Activated T-helper 9 cell treated with anti-CD3 and anti-CD28 coated beads, Interleukin-2, amount 50 U/mL, for 16 hours (primary cell): ENCODE data around the gene ZFP36.
A peak's percentile ranks its signal among the peaks of the same experiment; 100 is the strongest.
"Not testable (repeated sequence)": the region's sequence is repeated elsewhere in the genome, so short reads cannot be mapped to it uniquely, and the experiment has no call there.

ENCODE experiments used
- DNase-seq: peaks from one replicate; pipeline ENCODE4 v3.0.0-alpha.2; 2020; ENCODE audit warnings: low read depth

The ZFP36 gene

GRCh38 chr19:39406656-39407409, at the start of gene ZFP36:
Gene ZFP36, plus strand, starts transcription at chr19:39406847. Its CDS starts 58 bp downstream, at chr19:39406905.
- DNase-seq, result peak; percentile 82

DNA sequence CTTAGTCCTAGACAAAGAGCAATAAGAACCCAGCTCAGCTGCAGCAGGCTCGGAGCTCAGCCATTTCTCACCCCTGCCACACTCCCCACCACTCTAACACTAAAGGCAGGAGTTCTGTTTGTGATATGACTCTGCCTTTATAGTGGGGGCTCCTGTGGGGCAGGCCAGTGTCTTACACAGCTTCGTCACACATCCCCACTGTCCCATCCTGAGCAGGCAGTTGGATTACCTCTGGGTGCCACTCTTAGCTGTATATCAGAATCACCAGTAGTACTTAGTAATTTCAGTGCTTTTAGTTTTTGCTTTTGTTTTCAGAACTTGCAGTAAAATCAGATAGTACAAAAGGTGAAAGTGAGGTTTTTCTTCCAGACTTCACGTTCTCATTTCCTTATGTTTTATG, 47.6 kb upstream of the ZFP36 start:
- no peak for DNase-seq

- DNase-seq, result no peak
Observed at GRCh38 chr19:39360599-39360998, 46.0 kb upstream of the ZFP36 start.

GRCh38 chr19:39362682-39363657, 43.7 kb upstream of the ZFP36 start:
- no peak for DNase-seq

- DNase-seq, result no peak
Observed at GRCh38 chr19:39363901-39364457, 42.7 kb upstream of the ZFP36 start.

- no peak for DNase-seq
Observed at GRCh38 chr19:39365531-39365930, 41.1 kb upstream of the ZFP36 start.

- DNase-seq, result no peak
Observed at GRCh38 chr19:39369200-39369599, 37.4 kb upstream of the ZFP36 start.

DNA sequence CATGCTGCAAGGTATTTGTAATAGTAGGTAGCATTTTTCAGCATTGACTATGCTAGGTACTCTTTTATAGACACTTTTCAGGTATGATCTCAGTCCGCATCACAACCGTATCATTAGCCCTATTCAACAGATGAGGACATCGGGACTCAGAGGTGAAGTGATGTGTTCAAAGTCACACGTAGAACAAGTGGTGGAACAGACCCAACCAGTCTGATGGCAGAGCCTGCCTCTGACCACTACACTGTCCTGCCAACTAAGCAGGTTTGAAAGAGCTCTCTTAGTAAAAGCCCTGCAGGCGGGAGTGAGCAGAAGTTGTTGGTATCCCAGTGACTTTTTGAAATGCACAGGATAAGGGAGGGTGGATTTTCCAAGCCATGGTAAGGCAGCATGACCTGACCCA, 35.9 kb upstream of the ZFP36 start:
- no peak for DNase-seq

GRCh38 chr19:39372047-39372802, 34.4 kb upstream of the ZFP36 start:
- no peak for DNase-seq

DNA sequence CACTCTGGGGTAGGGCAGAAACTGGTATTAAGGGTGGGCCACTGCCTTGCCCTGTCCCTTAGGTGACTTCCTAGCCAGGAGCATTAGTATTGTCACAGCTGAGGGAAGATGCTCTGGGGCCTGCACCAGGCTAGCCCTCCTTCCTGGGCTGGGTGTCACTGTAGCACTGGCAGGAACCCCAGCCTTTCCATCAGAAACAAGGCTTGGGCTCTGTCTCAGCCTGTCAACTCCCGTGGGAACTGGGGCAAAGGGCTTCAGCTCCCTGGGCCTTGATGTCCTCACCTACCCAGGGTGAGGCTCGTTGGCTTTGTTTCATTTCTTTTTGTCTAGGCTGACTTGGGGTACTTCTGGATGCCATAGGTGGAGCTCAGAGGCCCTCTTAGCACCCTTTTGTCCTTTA, 33.7 kb upstream of the ZFP36 start:
- no peak for DNase-seq

DNA sequence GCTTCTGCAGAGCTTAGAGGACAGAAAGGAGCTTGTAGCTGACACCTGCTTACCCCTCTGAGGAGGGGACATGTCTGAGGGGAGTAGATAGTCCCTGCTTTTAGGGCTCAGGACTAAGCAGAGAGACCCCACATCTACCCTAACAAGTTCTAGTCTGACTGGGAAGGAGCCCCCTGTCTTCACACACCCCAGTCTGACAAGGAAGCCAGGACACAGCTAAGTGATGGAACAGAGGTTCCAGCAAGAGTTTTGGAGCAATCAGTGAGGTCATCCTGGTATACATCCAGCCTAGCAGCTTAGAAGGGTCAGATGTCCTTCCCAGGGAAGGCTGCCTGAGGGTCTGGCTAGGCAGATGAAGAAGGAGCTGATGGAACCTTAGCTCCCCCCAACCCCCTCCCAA, 30.7 kb upstream of the ZFP36 start:
- no peak for DNase-seq

GRCh38 chr19:39377373-39378362, 29.0 kb upstream of the ZFP36 start:
- DNase-seq, result no peak

GRCh38 chr19:39379366-39379765, 27.3 kb upstream of the ZFP36 start:
- DNase-seq, result not testable (repeated sequence)

DNA sequence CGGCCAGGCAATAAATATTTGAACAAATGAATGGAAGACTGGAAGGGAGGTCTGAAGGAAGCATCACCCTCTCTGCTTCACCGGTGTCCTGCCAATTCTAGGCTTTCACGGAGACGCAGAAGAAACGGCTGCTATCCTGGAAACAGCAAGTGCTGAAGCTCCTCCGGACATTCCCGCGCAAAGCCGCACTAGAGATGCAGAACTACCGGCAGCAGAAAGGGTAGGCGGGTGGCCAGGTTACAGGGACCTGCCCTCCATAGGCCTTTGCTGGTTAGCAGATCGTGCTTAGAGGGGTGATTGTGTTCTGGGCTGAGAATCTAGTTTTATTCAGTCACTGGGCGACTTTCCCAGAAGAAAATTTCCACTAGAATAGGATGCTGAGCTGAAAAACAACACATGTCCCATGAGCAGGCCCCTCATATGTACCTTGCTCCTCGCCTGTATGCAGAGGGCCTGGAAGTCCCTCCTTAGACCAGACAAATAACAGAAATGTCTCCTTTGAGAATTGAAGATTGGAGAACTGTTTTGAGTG, 26.7 kb upstream of the ZFP36 start:
- DNase-seq, result no peak

- DNase-seq, result no peak
Observed at GRCh38 chr19:39380521-39381502, 25.8 kb upstream of the ZFP36 start.

- no peak for DNase-seq
Observed at GRCh38 chr19:39381910-39382611, 24.6 kb upstream of the ZFP36 start.

DNA sequence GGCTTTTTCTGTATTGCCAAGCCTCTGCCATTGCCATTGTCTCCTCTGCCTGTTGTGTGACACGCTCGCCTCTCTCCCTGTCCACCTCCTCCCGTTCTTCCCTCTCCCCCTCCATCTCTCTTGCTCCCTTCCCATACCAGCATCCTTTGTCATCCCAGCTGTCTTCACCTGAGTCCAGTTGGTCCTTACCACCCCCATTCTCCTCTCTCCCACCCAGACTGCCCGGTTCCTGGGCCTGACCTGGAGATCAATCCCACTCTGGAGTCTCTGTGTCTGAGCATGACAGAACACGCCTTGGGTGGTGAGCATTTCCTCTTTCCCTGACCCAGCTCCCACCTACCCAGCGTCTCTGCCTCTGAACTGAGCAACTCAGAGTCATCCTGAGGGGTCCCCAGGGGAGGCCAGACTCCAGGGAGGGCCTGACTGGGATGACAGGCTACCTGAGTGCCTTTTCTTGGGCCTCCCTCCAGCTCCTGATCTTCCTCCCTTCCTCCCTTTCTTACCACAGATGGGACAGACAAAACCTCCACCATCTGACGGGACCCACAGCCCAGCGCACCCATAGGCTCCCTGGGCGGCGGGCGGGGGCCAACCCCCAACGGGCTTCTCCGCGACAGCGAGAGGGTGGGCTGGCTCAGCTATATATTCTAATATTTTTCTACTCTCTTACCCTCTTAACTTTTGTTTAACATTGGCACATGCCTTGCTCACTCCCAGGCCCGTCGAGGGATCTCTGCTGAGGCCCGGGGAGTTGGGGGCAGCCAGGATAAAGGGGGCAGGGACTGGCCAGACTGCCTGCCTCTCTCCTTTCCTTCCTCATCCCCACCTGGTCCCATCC, 23.4 kb upstream of the ZFP36 start:
- DNase-seq, result no peak
